Measurements from ENCODE around the gene AQP6.

The AQP6 gene

DNA sequence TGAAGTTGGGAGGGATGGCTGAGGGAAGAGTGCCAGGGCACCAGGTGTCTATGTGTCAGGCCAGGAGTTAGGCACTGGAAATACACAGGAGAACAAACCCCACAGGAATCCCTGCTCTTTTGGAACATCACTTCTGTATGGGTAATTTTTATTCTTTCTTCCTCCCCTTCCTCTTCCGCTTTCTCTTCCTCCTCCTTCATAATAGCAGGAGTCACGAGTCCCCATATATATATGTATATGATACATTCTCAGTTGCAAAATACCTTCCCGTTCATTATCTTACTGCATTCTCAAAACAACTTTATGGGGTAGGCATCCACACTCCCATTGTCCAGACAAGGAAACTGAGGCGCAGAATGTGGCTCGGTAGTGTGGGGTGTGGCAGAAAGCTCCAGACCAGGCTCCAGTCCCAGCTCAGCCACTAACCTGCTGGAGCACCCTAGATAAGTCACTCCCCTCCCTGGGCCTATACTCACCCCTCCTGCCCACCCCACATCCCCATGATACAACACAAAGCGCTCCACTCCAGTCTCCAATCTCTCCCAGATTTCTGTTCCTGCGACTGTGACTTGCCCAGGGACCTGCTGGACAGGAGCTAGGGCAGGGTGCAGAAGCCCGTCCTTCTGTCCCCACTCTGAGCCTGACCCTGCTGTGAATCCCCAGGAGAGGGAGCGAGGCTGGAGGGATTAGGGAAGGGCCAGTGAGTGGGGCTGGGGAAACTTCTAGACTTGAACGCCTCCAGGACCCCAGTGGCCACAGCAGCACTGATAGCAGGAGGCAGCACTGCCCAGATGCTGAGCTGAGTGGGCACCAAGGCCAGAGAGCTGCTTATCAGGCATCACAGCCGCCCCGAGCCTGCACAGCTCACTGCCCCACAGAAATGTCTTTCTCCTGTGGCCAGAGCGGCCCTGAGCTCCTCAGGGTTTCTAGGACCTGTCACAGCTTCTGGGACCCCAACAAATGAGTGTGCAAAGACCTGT, 23.6 kb upstream of the AQP6 start:
- peaks cover 5% of the 10 kb centered on the region for H3K27me3 Mint-ChIP-seq
- no peak overlapping the region for H3K27ac Mint-ChIP-seq
- no peaks in the 10 kb centered on the region for H3K36me3 Mint-ChIP-seq (ENCODE audit: low read depth)
- H3K9me3 Mint-ChIP-seq, result no peaks in the 10 kb centered on the region
- peaks cover 27% of the 10 kb centered on the region for H3K4me1 Mint-ChIP-seq (ENCODE audit: low read depth)
- no peak overlapping the region for H3K4me3 Mint-ChIP-seq

DNA sequence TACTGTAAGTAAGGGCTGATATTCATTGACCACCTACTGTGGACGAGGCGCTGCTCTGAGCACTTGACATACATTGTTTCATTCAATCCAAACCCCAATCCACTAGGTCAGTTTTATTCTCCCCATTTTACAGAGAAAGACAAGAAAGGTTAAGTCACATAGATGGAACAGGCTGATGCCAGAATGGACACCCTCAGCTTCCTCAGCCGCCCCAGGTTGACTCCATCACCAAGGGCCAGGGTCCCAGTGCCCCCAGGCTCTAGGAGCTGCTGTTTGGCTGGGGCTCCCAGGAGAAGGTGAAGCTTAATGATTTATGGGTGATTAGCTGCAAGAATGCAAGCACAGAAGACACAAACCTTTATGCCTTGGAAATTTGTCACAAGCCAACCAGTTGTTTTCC, 22.9 kb upstream of the AQP6 start:
- H3K4me1 Mint-ChIP-seq (ENCODE audit: low read depth), result peaks cover 20% of the 10 kb centered on the region
- H3K27ac Mint-ChIP-seq, result no peak overlapping the region
- peaks cover 12% of the 10 kb centered on the region for H3K27me3 Mint-ChIP-seq
- H3K9me3 Mint-ChIP-seq, result no peaks in the 10 kb centered on the region
- H3K4me3 Mint-ChIP-seq, result no peak overlapping the region
- no peaks in the 10 kb centered on the region for H3K36me3 Mint-ChIP-seq (ENCODE audit: low read depth)

DNA sequence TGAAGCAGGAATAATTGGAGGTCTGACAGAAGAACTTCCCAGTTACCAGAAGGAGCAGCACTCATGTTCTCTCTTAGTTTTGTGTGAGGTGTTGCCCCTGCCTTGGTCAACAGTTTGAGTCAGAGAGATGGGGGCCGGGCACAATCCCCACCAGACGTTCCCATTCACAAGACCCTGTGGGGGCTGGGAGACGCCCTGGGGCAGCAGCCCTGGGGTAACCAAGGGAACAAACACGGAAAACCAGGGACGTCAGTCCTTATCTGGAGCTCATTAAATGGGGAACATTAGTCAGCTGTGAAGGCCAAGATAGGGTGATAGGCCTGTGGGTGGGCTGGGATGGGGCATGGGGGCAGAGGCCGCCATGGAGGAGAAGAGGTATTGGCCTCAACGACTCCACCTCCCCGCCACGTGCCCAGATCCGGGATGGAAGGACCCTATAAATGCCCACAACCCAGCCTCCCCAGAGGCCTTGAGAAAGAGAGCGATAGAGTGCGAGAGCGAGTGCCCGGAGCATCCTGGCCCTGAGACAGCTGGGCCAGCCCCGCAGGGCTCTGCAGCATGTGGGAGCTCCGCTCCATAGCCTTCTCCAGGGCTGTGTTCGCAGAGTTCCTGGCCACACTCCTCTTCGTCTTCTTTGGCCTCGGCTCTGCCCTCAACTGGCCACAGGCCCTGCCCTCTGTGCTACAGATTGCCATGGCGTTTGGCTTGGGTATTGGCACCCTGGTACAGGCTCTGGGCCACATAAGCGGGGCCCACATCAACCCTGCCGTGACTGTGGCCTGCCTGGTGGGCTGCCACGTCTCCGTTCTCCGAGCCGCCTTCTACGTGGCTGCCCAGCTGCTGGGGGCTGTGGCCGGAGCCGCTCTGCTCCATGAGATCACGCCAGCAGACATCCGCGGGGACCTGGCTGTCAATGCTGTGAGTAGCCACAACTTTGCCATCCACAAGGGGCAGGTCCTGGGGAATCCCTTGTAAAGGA, 22.2 kb upstream of the AQP6 start, which contains the start of gene AQP2:
TSS of gene AQP2 (plus strand) at position 465 of the 979 bp plus-strand sequence. CDS start at position 559, 94 bp downstream.
- no peak within 1 kb of the TSS for H3K4me3 Mint-ChIP-seq
- peaks cover 14% of the 10 kb centered on the region for H3K27me3 Mint-ChIP-seq
- no peaks in the 10 kb centered on the region for H3K36me3 Mint-ChIP-seq (ENCODE audit: low read depth)
- H3K9me3 Mint-ChIP-seq, result no peaks in the 10 kb centered on the region
- no peak within 1 kb of the TSS for H3K27ac Mint-ChIP-seq
- peaks cover 13% of the 10 kb centered on the region for H3K4me1 Mint-ChIP-seq (ENCODE audit: low read depth)

DNA sequence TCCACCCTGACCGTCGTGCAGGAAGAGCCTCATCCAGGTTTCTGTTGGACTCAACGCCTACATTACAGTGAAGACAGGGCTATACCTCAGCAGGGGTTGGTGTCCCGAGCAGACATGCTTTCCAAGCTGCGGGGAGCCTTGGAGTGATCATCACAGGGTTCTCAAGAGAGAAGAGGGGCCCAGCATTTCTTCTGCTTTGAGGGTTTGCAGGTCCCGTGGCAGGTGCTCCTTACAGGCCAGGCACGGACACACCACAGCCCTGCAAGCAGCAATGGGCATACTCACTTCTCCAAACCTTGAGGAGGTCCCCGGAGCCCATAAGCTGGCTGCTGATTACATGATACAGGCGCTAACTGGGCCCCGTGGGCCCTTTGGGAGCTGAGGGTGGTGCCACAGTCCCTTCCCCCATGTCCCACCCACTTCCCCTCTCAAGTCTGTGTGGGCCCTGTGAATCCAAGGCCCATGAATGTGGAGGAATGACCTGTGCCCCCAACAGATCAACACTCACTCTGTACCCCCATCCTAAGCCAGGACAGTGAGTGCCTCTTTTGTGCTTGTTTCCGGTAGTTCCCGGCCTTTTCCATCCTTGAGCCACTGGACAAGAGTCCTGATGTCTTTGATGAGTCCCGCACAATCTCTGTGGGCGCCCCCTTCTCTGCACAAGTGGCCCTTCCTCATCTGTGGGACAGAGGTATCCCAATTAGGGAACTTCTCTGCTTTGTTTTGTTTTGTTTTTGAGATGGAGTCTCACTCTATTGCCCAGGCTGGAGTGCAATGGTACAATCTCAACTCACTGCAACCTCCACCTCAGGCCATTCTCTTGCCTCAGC, 21.1 kb upstream of the AQP6 start:
- Mint-ChIP-seq H3K27me3 (peaks cover 22% of the 10 kb centered on the region), H3K4me1 (ENCODE audit: low read depth) (peaks cover 2% of the 10 kb centered on the region), H3K9me3 (no peaks in the 10 kb centered on the region), H3K27ac (no peak overlapping the region), H3K4me3 (no peak overlapping the region), H3K36me3 (ENCODE audit: low read depth) (no peaks in the 10 kb centered on the region)

DNA sequence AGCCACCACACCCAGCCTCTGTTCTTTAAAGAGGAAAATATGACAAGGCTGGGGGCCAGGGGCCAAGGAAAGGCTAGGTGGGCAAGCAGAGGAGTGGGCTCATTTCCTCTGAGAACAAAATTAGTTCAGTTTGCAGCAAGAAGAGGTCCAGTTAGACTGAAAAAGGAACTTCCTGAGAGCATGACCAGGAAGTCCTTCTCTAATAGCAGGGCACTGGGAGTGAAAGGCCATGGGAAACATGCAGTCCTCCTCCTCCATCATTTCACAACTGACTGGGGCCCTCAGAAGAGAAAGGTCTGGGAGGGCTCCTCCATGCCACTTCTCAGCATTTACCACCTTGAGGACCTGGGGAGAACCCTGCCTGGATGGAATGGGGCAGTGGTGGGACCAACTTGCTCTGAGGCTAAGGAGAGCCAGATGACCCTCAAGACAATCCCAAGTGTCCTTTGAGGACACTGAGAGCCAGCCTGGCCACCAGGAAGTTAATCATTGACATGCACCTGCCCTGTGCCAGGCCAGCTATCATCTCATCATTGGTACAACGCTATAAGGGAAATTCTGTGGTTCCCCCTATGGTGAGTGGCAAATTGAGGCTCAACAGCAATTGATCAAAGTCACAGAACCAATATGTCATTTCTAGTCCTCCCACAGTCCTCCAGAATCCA, 20.2 kb upstream of the AQP6 start:
- Mint-ChIP-seq H3K27me3 (peaks cover 31% of the 10 kb centered on the region), H3K4me1 (ENCODE audit: low read depth) (no peaks in the 10 kb centered on the region), H3K27ac (no peak overlapping the region), H3K4me3 (no peak overlapping the region), H3K36me3 (ENCODE audit: low read depth) (no peaks in the 10 kb centered on the region), H3K9me3 (no peaks in the 10 kb centered on the region)

DNA sequence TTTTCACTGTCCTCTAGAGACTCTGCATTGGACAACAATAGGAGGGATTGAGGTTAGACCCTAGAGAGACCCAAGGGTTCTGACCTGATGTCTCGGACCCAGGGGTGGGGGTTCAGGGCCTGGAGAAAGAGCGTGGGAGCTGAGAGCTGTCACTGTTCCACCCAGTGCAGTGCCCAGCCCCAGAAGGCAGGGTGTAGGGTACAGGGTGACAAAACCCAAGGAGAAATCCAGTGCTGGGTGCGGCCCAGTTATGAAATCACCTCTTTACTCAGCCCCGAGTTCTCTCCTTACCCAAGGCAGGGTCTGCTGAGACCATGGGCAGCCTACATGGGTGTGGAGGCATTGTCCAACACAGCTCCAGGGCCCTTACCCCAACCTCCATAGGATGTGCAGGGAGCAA, 19.6 kb upstream of the AQP6 start:
- Mint-ChIP-seq H3K4me3 (no peak overlapping the region), H3K4me1 (ENCODE audit: low read depth) (no peaks in the 10 kb centered on the region), H3K9me3 (no peaks in the 10 kb centered on the region), H3K27ac (no peak overlapping the region), H3K36me3 (ENCODE audit: low read depth) (no peaks in the 10 kb centered on the region), H3K27me3 (peaks cover 38% of the 10 kb centered on the region)

DNA sequence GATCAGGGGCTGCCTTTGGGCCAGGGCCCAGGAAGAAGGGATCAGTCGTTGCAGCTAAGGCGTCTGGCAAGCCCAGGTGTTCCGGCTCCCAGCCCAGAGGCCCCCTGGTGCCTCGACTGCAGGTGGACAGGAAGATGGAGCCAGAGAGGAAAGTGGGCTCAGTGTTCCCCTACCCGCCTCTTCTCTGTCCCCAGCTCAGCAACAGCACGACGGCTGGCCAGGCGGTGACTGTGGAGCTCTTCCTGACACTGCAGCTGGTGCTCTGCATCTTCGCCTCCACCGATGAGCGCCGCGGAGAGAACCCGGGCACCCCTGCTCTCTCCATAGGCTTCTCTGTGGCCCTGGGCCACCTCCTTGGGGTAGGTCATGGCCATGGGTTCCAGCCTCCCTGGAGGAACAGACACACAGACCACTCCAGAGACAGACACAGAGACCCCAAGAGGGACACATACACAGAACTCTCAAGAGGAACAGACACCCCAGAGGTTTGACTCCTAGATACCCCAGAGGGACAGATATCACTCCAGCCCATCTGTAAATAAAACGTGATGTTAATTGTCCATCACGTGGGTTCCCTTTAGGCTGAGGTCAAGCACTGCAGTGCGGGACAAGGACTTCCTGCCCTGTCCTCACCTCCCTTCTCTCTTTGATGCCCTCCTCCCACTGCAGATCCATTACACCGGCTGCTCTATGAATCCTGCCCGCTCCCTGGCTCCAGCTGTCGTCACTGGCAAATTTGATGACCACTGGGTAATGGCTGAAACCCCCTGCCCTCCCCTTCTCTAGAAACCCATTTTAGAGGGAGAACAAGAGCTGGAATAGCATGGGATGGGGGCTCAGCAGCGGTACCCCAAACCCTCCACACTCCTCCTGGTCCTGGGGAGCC, 18.5 kb upstream of the AQP6 start:
- H3K9me3 Mint-ChIP-seq, result no peaks in the 10 kb centered on the region
- H3K4me3 Mint-ChIP-seq, result no peak overlapping the region
- no peak overlapping the region for H3K27ac Mint-ChIP-seq
- H3K36me3 Mint-ChIP-seq (ENCODE audit: low read depth), result no peaks in the 10 kb centered on the region
- H3K4me1 Mint-ChIP-seq (ENCODE audit: low read depth), result no peaks in the 10 kb centered on the region
- H3K27me3 Mint-ChIP-seq, result peaks cover 48% of the 10 kb centered on the region

DNA sequence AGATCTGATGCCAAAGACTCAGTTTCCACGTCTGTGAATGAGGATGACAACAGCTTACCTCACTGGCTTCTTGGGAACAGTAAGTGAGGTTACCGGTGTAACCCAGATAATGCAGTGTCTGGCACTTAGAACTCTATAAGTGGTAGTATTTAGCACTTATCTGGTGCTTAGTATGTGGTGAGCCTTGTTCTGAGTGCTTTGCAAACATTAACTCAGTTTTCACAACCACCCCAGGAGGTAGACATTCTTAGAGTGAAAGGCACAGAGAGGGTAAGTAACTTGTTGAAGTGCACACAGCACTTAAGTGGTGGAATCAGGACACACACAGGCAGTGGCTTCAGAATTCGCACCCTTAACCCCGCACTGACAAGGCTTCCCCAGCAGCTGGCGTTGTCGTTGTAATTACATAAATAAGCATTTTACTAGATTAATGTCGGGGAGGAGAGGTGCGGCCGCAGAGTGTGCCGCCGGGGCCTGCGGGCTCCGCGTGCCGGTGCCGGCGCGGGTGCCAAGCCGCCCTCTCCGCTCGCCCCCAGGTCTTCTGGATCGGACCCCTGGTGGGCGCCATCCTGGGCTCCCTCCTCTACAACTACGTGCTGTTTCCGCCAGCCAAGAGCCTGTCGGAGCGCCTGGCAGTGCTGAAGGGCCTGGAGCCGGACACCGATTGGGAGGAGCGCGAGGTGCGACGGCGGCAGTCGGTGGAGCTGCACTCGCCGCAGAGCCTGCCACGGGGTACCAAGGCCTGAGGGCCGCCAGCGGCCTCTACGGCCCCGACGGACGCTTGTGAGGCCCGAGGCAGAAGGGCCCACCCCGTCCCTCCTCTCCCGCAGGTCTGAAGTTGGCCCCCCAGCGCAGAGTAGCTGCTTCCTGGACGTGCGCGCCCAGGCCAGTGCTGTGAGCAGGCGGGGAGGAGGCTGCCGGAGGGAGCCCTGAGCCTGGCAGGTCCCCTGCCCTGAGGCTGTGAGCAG, 17.6 kb upstream of the AQP6 start:
- no peaks in the 10 kb centered on the region for H3K4me1 Mint-ChIP-seq (ENCODE audit: low read depth)
- no peak overlapping the region for H3K4me3 Mint-ChIP-seq
- peaks cover 56% of the 10 kb centered on the region for H3K27me3 Mint-ChIP-seq
- no peaks in the 10 kb centered on the region for H3K36me3 Mint-ChIP-seq (ENCODE audit: low read depth)
- H3K9me3 Mint-ChIP-seq, result no peaks in the 10 kb centered on the region
- no peak overlapping the region for H3K27ac Mint-ChIP-seq

DNA sequence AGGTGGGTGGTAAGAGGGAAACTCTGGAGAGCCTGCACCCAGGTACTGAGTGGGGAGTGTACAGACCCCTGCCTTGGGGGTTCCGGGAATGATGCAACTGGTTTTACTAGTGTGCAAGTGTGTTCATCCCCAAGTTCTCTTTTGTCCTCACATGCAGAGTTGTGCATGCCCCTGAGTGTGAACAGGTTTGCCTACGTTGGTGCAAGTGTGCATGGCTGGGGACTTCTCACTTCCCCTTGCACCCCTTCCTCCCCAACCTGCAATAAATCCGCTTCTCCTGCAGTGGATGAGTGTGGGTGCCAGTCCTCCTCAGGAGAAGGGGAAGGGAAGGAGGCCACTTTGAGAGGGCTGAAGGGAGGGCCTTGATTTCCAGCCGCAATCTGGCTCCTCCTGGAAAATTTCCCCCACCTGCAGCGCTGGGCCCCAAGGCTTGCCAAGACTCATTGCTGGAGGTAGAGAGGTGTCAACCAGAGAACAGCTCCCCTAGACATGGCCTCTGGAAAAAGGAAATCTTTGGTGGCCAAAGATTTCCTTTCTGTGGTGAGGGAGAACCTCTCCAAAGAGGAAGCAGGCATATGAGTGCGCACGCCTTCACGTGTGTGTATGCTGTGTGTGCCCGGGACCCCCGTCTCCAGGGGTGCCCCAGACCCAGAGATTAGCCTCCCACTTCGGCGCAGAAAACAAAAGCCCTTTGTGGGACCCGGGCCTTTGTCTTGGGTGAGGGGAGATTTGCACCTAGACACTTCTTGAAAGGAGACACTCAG, 16.7 kb upstream of the AQP6 start:
- Mint-ChIP-seq H3K4me1 (ENCODE audit: low read depth) (peaks cover 7% of the 10 kb centered on the region), H3K27me3 (peaks cover 64% of the 10 kb centered on the region), H3K27ac (no peak overlapping the region), H3K9me3 (no peaks in the 10 kb centered on the region), H3K36me3 (ENCODE audit: low read depth) (no peaks in the 10 kb centered on the region), H3K4me3 (no peak overlapping the region)

DNA sequence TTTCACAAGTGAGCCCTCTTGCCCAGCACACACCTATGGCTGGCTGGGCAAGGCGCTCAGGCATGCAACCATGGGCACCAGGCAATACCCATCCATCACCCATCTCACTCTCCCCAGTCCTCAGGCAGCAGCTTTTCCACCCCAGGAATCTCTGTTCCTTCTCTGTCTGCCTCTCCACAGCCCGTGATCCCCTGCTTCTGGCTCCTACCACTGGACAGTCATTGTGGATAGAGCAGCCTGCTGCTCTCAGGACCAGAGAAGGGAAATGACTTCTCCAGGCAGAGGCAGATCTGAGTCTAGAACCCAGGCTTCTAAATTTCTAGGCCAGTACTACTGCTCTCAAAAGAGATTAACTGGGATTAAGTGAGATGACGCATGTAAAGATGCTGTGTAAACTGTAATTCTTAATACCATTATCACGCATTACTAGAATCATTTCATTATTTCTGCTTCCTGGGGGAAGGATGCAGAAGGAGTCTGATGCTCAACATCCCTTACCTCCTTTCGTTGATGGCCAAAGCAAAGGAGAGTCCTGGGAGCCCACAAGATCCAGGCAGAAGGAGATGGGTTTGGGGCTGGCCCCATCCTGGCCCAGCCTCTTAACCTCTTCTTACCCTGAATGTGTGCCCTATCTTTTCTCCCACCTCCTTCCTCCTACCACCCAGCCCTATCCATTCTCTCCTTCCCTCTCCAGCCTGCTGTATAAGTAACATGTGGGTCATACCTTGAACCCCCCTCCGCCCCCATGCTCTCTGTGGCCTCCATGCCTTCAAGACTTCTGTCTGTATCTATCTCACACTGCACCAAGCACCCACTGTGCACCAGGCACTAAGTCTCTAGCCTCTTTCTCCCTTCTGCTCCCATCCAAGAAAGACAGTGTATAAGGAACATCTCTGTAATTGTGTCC, 15.8 kb upstream of the AQP6 start:
- Mint-ChIP-seq H3K4me3 (no peak overlapping the region), H3K9me3 (no peaks in the 10 kb centered on the region), H3K4me1 (ENCODE audit: low read depth) (peaks cover 7% of the 10 kb centered on the region), H3K27me3 (peaks cover 64% of the 10 kb centered on the region), H3K27ac (no peak overlapping the region), H3K36me3 (ENCODE audit: low read depth) (no peaks in the 10 kb centered on the region)

DNA sequence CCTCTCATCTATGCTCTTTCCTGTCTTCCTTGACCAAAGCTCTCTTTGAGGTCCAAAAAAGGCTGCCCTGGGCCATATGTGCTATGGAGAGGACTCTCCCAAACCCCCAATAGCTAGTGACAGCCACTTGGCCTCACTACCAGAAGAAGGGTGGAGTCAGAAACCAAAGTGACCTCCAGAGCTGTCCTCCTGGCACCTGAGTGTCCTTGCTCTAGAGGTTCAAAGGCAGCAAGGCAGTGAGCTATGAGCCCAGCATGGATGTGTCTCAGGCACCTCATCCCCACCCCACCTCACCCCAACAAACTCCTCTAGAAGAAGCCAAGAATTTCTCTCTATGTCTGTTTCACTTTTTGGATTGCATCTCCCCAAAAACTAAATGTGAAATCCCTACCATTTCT, 15.2 kb upstream of the AQP6 start:
- Mint-ChIP-seq H3K27ac (no peak overlapping the region), H3K27me3 (peaks cover 66% of the 10 kb centered on the region), H3K36me3 (ENCODE audit: low read depth) (no peaks in the 10 kb centered on the region), H3K4me1 (ENCODE audit: low read depth) (peaks cover 7% of the 10 kb centered on the region), H3K4me3 (no peak overlapping the region), H3K9me3 (no peaks in the 10 kb centered on the region)
